Mesodermal cell (in vitro differentiated cells): ENCODE measurements around the gene ANKUB1.

Source experiments
- H3K27ac ChIP-seq: 2 replicates; pipeline ENCODE4 v1.7.0; 2013; ENCODE audit warnings: mild to moderate bottlenecking, low read depth, low read length, moderate library complexity; ENCODE audit not compliant: severe bottlenecking
- H3K36me3 ChIP-seq: 2 replicates; pipeline ENCODE4 v1.7.1; 2013; ENCODE audit warnings: mild to moderate bottlenecking, low read length, moderate library complexity; ENCODE audit not compliant: control insufficient read depth, insufficient read depth
- H3K4me1 ChIP-seq: one replicate; pipeline ENCODE4 v1.7.1; 2013; ENCODE audit warnings: mild to moderate bottlenecking, low read length; ENCODE audit not compliant: insufficient read depth, control insufficient read depth, poor library complexity, severe bottlenecking
- H3K4me3 ChIP-seq: 2 replicates; pipeline ENCODE4 v1.7.0; 2013; ENCODE audit warnings: low read length, control low read depth, mild to moderate bottlenecking; ENCODE audit not compliant: insufficient read depth, poor library complexity, severe bottlenecking; ENCODE audit errors: extremely low read depth
- H3K9me3 ChIP-seq: 2 replicates; pipeline ENCODE4 v1.7.1; 2013; ENCODE audit warnings: mild to moderate bottlenecking, low read length, moderate library complexity; ENCODE audit not compliant: control insufficient read depth
- WGBS, 2 experiments: methylation state at CpG; one replicate each; pipeline ENCODE4 v1.1.5; 2013; ENCODE audit warnings: missing lambda C conversion rate in 2 of 2; ENCODE audit not compliant: insufficient coverage in 2 of 2; 5-methylcytosine and 5-hydroxymethylcytosine counted together

Gene ANKUB1

DNA sequence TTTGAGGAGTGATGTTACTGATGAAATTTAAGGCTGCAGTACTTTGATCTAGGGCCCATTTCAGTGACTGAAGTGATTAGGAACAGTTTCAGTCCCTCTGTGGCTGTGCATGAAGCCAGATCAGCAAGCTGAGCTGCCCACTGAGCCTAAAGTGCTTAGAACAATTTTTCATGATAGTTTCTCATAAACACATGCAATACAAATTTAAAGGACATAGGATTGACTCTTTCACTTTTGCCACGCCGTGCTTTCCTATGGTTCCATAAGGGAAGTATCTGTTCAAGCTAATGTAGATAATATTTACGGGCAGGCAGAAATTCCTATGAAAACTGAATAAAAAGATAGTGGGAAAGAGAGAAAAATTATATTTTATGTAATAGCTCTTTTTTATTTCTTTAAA, 10.6 kb downstream of the ANKUB1 start:
- Histone ChIP-seq H3K36me3 (no peaks in the 10 kb centered on the region), H3K4me3 (no peak overlapping the region), H3K9me3 (no peaks in the 10 kb centered on the region), H3K4me1 (peaks cover 16% of the 10 kb centered on the region), H3K27ac (no peak overlapping the region)
- WGBS, 2 experiments, result no CpG with 5 or more reads among the region's 3 CpGs

DNA sequence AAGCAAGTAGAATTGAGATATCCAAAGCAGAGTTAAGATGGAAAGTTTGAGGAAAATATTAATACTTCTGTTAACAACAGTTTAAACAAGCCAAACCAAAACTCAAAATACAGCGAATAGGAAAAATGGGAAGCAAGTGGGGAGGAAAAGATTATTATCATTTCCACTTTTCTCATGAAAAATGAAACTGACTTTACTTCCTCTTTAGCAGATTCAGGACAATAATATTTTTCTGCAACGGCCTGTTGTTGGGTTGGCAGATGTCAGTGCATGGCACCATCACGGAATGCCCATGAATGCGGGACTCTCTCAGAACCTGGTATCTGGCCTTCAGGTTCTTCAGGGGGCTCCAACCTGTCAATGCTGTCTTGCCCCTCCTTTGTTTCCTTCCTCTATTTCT, 11.1 kb downstream of the ANKUB1 start:
- no peak overlapping the region for H3K27ac ChIP-seq
- 94% methylated on average over 3 of the region's 4 CpGs for WGBS, 2 experiments
- H3K4me3 ChIP-seq, result no peak overlapping the region
- H3K36me3 ChIP-seq, result no peaks in the 10 kb centered on the region
- H3K9me3 ChIP-seq, result no peaks in the 10 kb centered on the region
- H3K4me1 ChIP-seq, result peaks cover 16% of the 10 kb centered on the region

DNA sequence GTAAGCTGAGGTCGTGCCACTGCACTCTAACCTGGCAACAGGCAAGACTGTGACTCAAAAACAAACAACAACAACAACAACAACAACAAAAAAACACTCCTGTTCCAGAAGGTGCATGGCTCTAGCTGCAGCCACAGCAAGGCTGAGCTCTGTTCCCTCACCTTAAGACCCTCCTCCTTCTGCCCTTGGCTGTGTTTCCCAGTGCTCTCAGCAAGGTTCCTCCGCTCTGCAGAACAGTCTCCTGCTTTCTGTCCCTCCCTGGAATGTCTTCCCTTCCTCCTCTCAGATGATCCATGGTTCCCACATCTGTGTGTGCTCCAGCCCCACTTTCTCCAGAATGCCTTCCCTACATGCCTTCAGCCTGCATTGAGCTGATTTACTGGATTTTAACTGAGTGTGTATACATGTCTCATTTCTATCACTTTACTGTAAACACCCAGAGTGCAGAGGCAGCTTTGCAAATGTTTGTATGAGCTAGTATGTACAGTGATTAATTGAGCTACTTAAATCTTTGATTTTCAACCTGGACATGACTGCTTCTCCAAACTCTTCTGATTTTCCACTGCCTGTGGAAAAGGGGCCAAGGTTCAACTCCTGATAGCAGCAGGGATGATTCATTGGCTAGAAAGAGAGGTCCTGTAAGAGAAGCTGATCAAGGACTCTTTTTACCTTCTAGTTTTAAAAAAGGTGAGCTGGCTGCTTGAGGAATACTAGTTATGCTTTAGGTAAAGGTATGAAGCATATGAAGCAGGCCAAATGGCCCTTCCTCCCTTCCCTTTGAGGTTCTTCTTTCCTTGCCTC, 14.7 kb downstream of the ANKUB1 start:
- H3K36me3 ChIP-seq, result no peaks in the 10 kb centered on the region
- H3K4me3 ChIP-seq, result no peak overlapping the region
- no peaks in the 10 kb centered on the region for H3K9me3 ChIP-seq
- H3K4me1 ChIP-seq, result no peaks in the 10 kb centered on the region
- H3K27ac ChIP-seq, result no peak overlapping the region
- WGBS, 2 experiments, result 85 to 100% methylated on average over 1 to 2 of the region's 2 CpGs

DNA sequence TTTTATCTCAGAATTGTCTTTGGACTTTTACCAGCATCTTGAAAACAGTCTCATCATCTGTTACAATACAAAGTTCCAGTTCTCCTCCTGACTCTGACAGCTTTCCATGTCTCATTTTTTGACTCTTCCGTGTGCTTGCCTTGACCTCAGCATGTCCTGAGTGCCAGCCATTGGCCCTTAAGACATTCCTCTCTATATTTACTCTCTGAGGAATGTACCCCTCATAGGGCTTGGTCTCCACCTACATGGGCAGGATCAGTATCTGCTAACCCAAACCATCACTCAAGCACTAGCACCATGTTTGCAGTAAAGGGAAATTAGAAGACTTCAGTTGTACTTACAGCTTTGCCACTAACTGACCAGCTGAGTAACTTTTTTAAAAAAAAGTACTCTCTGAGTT, 16.2 kb downstream of the ANKUB1 start:
- no peaks in the 10 kb centered on the region for H3K9me3 ChIP-seq
- no peaks in the 10 kb centered on the region for H3K36me3 ChIP-seq
- no peak overlapping the region for H3K27ac ChIP-seq
- H3K4me1 ChIP-seq, result no peaks in the 10 kb centered on the region
- H3K4me3 ChIP-seq, result no peak overlapping the region
- 93 to 94% methylated on average over 1 of the region's 1 CpG for WGBS, 2 experiments

DNA sequence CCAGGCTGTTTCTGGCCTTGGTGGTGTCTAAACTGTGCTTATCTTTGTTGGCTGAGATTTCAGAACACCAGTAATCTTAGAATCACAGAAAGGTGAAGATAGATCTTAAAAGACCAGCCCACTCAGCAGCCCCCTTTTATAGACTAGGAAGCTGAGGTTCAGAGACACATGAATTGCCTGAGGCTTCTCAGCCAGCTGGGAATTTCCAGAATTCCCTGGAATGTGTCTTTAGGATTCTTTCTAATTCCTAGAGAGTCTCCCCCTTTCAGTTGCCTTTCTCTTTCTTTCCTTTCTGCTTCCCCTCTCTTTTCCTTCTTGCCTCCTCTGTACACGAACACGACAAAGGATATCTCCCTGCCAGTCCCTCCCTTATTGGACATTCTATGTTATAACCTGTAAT, 19.5 kb downstream of the ANKUB1 start:
- no peak overlapping the region for H3K27ac ChIP-seq
- no peaks in the 10 kb centered on the region for H3K4me1 ChIP-seq
- H3K36me3 ChIP-seq, result no peaks in the 10 kb centered on the region
- WGBS, 2 experiments, result 92 to 100% methylated on average over 2 of the region's 2 CpGs
- no peaks in the 10 kb centered on the region for H3K9me3 ChIP-seq
- H3K4me3 ChIP-seq, result no peak overlapping the region

DNA sequence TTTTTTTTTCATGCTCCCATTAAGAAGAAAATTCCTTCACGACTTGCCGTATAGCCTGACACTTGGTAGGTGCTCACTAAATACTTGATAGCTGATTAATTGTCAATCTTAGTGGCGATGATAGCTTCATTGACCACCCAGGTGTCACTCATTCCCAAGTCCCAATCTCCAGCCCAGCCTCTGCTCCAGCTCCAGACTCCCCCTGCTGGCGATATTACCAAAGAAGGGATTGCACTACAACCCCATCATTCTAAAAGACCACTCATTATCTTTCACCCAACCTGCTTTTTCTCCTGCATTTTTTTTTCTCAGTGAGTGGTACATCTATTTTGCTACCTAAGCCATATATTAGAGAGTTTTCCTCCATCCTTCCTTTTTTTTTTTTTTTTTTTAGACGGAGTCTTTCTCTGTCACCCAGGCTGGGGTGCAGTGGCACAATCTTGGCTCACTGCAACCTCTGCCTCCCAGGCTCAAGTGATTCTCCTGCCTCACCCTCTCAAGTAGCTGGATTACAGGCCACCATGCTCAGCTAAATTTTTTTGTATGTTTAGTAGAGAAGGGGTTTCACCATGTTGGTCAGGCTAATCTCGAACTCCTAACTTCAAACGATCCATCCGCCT, 20.6 kb downstream of the ANKUB1 start:
- Histone ChIP-seq H3K9me3 (no peaks in the 10 kb centered on the region), H3K27ac (no peak overlapping the region), H3K4me3 (no peak overlapping the region), H3K36me3 (no peaks in the 10 kb centered on the region), H3K4me1 (no peaks in the 10 kb centered on the region)
- WGBS, 2 experiments, result 56 to 63% methylated on average over 5 to 7 of the region's 8 CpGs

DNA sequence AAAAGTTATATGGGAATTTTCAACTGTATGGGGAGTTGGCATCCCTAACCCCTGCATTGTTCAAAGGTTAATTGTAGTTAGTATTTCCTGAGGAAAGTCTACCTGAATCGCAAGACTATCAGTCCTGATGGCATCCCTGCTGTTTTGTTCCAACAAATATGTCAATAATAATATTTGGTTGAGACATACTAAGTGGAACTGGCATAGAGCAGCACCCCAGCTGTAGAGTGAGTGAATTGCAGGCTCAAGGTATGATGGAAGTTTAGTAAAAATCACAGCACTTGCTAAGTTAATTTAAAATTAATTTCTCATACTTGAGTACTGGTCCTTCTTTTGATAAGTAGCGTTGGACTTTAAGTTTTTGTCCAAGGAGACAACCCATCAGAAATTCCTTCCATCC, 22.1 kb downstream of the ANKUB1 start:
- WGBS, 2 experiments, result no CpG with 5 or more reads among the region's 2 CpGs
- Histone ChIP-seq H3K4me1 (no peaks in the 10 kb centered on the region), H3K27ac (no peak overlapping the region), H3K36me3 (no peaks in the 10 kb centered on the region), H3K9me3 (no peaks in the 10 kb centered on the region), H3K4me3 (no peak overlapping the region)

DNA sequence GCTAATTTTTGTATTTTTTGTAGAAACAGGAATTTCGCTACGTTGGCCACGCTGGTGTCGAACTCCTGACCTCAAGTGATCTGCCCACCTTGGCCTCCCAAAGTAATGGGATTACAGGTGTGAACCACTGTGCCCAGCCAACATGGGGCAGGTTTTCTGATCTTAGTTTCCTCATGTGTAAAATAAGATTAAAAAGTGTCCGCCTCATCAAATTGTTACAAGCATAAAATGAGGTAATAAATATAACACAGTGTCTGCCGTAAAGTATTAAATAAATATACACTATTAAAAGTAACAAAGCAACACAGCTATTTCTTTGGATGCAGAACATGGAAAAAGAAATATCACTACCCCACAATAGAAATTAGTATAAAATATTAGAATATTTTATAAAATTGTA, 23.6 kb downstream of the ANKUB1 start:
- no peaks in the 10 kb centered on the region for H3K9me3 ChIP-seq
- H3K4me1 ChIP-seq, result no peaks in the 10 kb centered on the region
- no peak overlapping the region for H3K4me3 ChIP-seq
- no peak overlapping the region for H3K27ac ChIP-seq
- no peaks in the 10 kb centered on the region for H3K36me3 ChIP-seq
- WGBS, 2 experiments, result 87 to 96% methylated on average over 4 of the region's 6 CpGs

DNA sequence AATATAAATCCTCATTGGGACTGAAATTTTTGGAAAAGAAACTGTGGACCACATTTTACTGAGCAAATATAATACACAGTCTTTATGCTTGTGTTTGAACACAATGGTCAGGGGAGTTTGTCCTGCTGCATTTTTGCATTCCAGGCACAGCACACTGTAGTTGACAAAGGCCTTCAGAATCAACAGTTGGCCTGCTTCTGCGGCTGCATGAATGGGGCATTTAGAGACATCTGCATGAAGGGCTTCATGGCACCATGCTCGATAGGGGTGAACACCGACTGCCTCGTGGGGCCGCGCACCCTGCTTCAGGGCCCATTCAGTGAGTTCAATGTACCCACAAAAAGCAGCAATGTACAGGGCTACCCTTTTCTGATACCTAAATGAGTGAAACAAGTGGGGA, 24.6 kb downstream of the ANKUB1 start:
- no peaks in the 10 kb centered on the region for H3K4me1 ChIP-seq
- 86 to 94% methylated on average over 6 of the region's 6 CpGs for WGBS, 2 experiments
- H3K4me3 ChIP-seq, result no peak overlapping the region
- no peaks in the 10 kb centered on the region for H3K9me3 ChIP-seq
- H3K27ac ChIP-seq, result no peak overlapping the region
- H3K36me3 ChIP-seq, result no peaks in the 10 kb centered on the region

DNA sequence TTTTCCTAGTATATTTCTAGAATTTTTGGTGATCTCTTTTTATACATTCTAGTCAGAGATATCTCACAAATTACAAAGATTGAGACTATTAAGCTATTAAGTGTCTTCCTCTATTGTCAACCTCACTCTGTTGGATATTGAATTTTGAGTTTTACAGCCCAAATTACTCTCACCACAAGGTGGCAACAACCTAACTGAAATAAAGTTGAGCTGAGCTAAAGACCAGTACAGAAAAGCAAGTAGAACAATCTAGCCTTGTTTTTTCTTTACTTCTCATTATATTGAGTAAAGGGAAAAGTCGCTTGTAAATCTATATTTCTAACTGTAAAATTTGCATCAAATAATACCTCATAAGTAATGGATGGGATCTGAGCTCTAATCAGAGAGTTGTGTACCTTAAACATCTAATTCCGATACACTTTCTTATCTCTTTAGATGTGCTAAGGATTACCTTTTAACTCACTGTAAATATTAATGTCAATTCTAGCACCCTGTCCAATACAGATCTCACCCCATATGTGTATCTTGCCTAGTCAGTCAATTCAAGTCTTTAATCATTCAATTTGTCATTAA, 26.5 kb downstream of the ANKUB1 start:
- no peaks in the 10 kb centered on the region for H3K9me3 ChIP-seq
- H3K27ac ChIP-seq, result no peak overlapping the region
- H3K36me3 ChIP-seq, result no peaks in the 10 kb centered on the region
- WGBS, 2 experiments, result no CpG with 5 or more reads among the region's 2 CpGs
- no peaks in the 10 kb centered on the region for H3K4me1 ChIP-seq
- no peak overlapping the region for H3K4me3 ChIP-seq

DNA sequence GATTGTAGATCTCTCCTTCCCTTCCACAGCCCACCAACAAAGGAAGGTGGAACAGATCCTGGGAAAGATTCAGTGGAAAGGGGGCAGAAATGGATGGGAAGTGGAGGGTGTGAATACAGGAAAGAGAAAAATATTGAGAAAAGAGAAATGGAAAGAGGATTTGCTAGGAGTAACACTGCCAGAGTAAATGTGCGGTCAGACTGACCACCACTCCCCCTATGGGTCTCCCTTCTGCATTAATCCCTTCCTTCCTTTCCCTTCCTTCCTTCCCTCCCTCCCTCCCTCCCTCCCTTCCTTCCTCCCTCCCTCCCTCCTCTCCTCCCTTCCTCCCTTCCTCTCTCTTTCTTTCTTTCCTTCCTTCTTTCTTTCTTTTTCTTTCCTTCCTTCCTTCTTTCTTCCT, 28.1 kb downstream of the ANKUB1 start:
- H3K27ac ChIP-seq, result no peak overlapping the region

More for the DNA sequence above, 28.1 kb downstream of the ANKUB1 start:
- H3K9me3 ChIP-seq, result no peaks in the 10 kb centered on the region
- no peaks in the 10 kb centered on the region for H3K36me3 ChIP-seq
- H3K4me1 ChIP-seq, result no peaks in the 10 kb centered on the region
- no peak overlapping the region for H3K4me3 ChIP-seq
- no CpG with 5 or more reads among the region's 1 CpG for WGBS, 2 experiments
